ENCODE results near the gene IL4. TPM values are rescaled to one million over a fixed set of nuclear protein-coding genes. Genes with fewer than 3 reads are reported as not detected.

The IL4 gene
- total RNA-seq, 1 donor from 2014 or later, result not detected

- no peak overlapping the region for H3K4me2 ChIP-seq
- Mint-ChIP-seq H3K9me3 (no peaks in the 10 kb centered on the region), H3K36me3 (no peaks in the 10 kb centered on the region), H3K4me1 (peaks cover 2% of the 10 kb centered on the region), H3K27ac (no peak overlapping the region), H3K27me3 (ENCODE audit: insufficient read depth, low read depth) (no peaks in the 10 kb centered on the region), H3K4me3 (no peak overlapping the region)
- H4K20me1 ChIP-seq (ENCODE audit: low read depth), result no peaks in the 10 kb centered on the region
- no peaks in the 10 kb centered on the region for H3K36me3 ChIP-seq
- no peak overlapping the region for H2AFZ ChIP-seq (replicated peaks)
- DNase-seq (ENCODE audit: low spot score), result no peak
- H3K79me2 ChIP-seq (ENCODE audit: low read depth), result no peaks in the 10 kb centered on the region
- no peaks in the 10 kb centered on the region for H3K4me1 ChIP-seq
- H3K4me3 ChIP-seq, result no peak overlapping the region
- H3K9ac ChIP-seq, result no peak overlapping the region
- H3F3A ChIP-seq (ENCODE audit: low read depth), result no peaks in the 10 kb centered on the region
- no peak overlapping the region for H3K27ac ChIP-seq
- TF ChIP-seq EZH2 (IDR thresholded peaks at IDR 0.05) (no peak), CTCF (IDR thresholded peaks at IDR 0.05) (no peak), EZH2phosphoT487 (IDR thresholded peaks at IDR 0.05) (no peak)
- no peaks in the 10 kb centered on the region for H3K9me3 ChIP-seq (ENCODE audit: low read depth)
- no peaks in the 10 kb centered on the region for H3K27me3 ChIP-seq
Observed at GRCh38 chr5:132677682-132678400, 4.1 kb downstream of the IL4 start.

GRCh38 chr5:132678735-132679134, 4.9 kb downstream of the IL4 start:
- H3K36me3 ChIP-seq, result no peaks in the 10 kb centered on the region
- H4K20me1 ChIP-seq (ENCODE audit: low read depth), result no peaks in the 10 kb centered on the region
- peaks cover 2% of the 10 kb centered on the region for H3K4me1 Mint-ChIP-seq
- H3K27ac ChIP-seq, result no peak overlapping the region
- DNase-seq (ENCODE audit: low spot score), result no peak
- no peak overlapping the region for H3K9ac ChIP-seq
- H3K79me2 ChIP-seq (ENCODE audit: low read depth), result no peaks in the 10 kb centered on the region
- H3K36me3 Mint-ChIP-seq, result no peaks in the 10 kb centered on the region
- no peak overlapping the region for H3K27ac Mint-ChIP-seq
- H3K4me3 ChIP-seq, result no peak overlapping the region
- H3K27me3 Mint-ChIP-seq (ENCODE audit: insufficient read depth, low read depth), result no peaks in the 10 kb centered on the region
- TF ChIP-seq EZH2 (IDR thresholded peaks at IDR 0.05), result no peak
- TF ChIP-seq EZH2phosphoT487 (IDR thresholded peaks at IDR 0.05), result no peak
- TF ChIP-seq CTCF (IDR thresholded peaks at IDR 0.05), result no peak
- H2AFZ ChIP-seq (replicated peaks), result no peak overlapping the region
- H3K4me3 Mint-ChIP-seq, result no peak overlapping the region
- no peaks in the 10 kb centered on the region for H3K9me3 Mint-ChIP-seq
- H3K4me1 ChIP-seq, result no peaks in the 10 kb centered on the region
- no peak overlapping the region for H3K4me2 ChIP-seq
- no peaks in the 10 kb centered on the region for H3K9me3 ChIP-seq (ENCODE audit: low read depth)
- no peaks in the 10 kb centered on the region for H3K27me3 ChIP-seq
- H3F3A ChIP-seq (ENCODE audit: low read depth), result no peaks in the 10 kb centered on the region

DNA sequence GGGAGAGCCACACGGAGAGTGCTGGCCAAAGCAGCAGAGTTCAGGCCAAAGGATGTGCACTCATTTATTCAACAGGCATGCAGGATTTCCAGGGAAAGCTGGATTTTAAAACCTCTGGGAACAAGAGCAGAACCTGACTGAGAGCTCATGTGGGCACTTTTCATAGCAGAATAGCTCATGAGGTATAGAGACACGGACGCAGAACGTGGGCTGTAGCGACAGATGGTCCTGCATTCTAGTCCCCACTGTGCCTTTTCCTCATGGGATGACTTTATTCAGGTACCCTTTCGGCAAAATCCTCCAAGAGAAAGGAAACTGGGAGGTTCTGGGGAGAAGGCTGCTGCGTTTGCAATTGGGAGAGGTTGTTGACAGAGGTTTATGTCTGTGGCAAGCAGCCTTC, 5.4 kb downstream of the IL4 start:
- Histone ChIP-seq H3K36me3 (no peaks in the 10 kb centered on the region), H3K4me3 (no peak overlapping the region), H3K4me2 (no peak overlapping the region), H3F3A (ENCODE audit: low read depth) (no peaks in the 10 kb centered on the region), H3K9me3 (ENCODE audit: low read depth) (no peaks in the 10 kb centered on the region), H4K20me1 (ENCODE audit: low read depth) (no peaks in the 10 kb centered on the region), H3K79me2 (ENCODE audit: low read depth) (no peaks in the 10 kb centered on the region), H2AFZ (replicated peaks) (no peak overlapping the region), H3K27me3 (no peaks in the 10 kb centered on the region), H3K4me1 (no peaks in the 10 kb centered on the region), H3K27ac (no peak overlapping the region), H3K9ac (no peak overlapping the region)
- no peaks in the 10 kb centered on the region for H3K36me3 Mint-ChIP-seq
- peaks cover 2% of the 10 kb centered on the region for H3K4me1 Mint-ChIP-seq
- H3K27ac Mint-ChIP-seq, result no peak overlapping the region
- TF ChIP-seq EZH2phosphoT487 (IDR thresholded peaks at IDR 0.05) (no peak), EZH2 (IDR thresholded peaks at IDR 0.05) (no peak), CTCF (IDR thresholded peaks at IDR 0.05) (no peak)
- H3K4me3 Mint-ChIP-seq, result no peak overlapping the region
- H3K9me3 Mint-ChIP-seq, result no peaks in the 10 kb centered on the region
- no peaks in the 10 kb centered on the region for H3K27me3 Mint-ChIP-seq (ENCODE audit: insufficient read depth, low read depth)
- no peak for DNase-seq (ENCODE audit: low spot score)
